GM12878 (cell line): ENCODE measurements around the gene CELF6.

Source experiments
- SIN3A ChIP-seq: IDR thresholded peaks from 2 replicates; pipeline ENCODE4 v1.6.1; 2012; ENCODE audit warnings: low read depth, low read length, improper control_type of control experiment
- SP1 ChIP-seq: IDR thresholded peaks from one replicate; pipeline ENCODE4 v1.6.1; 2011; ENCODE audit warnings: low read depth, low read length
- TF ChIP-seq, protein P1 (sequence below): fragments of 450-650 bp; formaldehyde crosslinking; IDR thresholded peaks from 2 replicates; pipeline ENCODE4 v1.5.0; 2022; ENCODE audit warnings: mild to moderate bottlenecking, missing genetic modification characterization
- TF ChIP-seq, protein P2 (sequence below), 3 experiments: IDR thresholded peaks in 2 of 3; conservative IDR thresholded peaks in 1 of 3; 2 replicates each; pipeline ENCODE4 v1.5.1; 2011; ENCODE audit warnings: low read depth in 3 of 3, low read length in 3 of 3, mild to moderate bottlenecking in 3 of 3, control low read depth in 2 of 3, moderate library complexity in 2 of 3, inconsistent platforms in 1 of 3, mixed read lengths in 1 of 3; ENCODE audit not compliant: control insufficient read depth in 2 of 3, insufficient read depth in 1 of 3; ENCODE audit errors: extremely low read depth in 1 of 3

DNA sequence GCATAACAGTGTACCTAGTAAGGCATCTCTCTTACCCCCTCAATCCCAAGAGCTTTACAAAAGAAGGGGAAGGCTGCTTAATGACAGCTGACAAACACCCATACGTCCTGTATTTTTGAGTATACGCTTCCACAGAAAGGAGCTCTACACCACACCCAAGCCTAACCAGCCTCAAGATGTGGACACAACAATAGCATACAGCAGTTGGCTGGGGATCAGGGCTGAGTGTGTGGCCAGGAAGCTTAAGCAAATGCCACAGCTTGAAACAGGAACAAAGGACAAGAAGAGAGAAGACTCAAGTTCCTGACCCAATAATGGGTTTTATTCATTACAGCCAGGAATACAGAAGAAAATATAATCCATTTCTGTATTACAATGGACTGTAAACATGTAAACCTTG, 48.9 kb upstream of the CELF6 start:
- TF ChIP-seq SP1 = no peak
- TF ChIP-seq, protein P1, sequence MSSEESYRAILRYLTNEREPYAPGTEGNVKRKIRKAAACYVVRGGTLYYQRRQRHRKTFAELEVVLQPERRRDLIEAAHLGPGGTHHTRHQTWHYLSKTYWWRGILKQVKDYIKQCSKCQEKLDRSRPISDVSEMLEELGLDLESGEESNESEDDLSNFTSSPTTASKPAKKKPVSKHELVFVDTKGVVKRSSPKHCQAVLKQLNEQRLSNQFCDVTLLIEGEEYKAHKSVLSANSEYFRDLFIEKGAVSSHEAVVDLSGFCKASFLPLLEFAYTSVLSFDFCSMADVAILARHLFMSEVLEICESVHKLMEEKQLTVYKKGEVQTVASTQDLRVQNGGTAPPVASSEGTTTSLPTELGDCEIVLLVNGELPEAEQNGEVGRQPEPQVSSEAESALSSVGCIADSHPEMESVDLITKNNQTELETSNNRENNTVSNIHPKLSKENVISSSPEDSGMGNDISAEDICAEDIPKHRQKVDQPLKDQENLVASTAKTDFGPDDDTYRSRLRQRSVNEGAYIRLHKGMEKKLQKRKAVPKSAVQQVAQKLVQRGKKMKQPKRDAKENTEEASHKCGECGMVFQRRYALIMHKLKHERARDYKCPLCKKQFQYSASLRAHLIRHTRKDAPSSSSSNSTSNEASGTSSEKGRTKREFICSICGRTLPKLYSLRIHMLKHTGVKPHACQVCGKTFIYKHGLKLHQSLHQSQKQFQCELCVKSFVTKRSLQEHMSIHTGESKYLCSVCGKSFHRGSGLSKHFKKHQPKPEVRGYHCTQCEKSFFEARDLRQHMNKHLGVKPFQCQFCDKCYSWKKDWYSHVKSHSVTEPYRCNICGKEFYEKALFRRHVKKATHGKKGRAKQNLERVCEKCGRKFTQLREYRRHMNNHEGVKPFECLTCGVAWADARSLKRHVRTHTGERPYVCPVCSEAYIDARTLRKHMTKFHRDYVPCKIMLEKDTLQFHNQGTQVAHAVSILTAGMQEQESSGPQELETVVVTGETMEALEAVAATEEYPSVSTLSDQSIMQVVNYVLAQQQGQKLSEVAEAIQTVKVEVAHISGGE = no peak
- TF ChIP-seq, protein P2, sequence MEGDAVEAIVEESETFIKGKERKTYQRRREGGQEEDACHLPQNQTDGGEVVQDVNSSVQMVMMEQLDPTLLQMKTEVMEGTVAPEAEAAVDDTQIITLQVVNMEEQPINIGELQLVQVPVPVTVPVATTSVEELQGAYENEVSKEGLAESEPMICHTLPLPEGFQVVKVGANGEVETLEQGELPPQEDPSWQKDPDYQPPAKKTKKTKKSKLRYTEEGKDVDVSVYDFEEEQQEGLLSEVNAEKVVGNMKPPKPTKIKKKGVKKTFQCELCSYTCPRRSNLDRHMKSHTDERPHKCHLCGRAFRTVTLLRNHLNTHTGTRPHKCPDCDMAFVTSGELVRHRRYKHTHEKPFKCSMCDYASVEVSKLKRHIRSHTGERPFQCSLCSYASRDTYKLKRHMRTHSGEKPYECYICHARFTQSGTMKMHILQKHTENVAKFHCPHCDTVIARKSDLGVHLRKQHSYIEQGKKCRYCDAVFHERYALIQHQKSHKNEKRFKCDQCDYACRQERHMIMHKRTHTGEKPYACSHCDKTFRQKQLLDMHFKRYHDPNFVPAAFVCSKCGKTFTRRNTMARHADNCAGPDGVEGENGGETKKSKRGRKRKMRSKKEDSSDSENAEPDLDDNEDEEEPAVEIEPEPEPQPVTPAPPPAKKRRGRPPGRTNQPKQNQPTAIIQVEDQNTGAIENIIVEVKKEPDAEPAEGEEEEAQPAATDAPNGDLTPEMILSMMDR (IDR thresholded peaks at IDR 0.05 in 2 of 3, conservative IDR thresholded peaks at IDR 0.05 in 1 of 3; ENCODE audit: control insufficient read depth in 2 of 3, extremely low read depth in 1 of 3, insufficient read depth in 1 of 3, low read depth in 3 of 3, low read length in 3 of 3) = no peak
- no peak for TF ChIP-seq SIN3A
